Stimulated activated naive CD8-positive, alpha-beta T cell treated with anti-CD3 and anti-CD28 coated beads, Interleukin-15, Interleukin-2, amounts not matched to agents 100 ng/mL and 50 ng/mL, for 24 hours (primary cell): ENCODE data around the gene HTR6.
A peak's percentile ranks its signal among the peaks of the same experiment; 100 is the strongest.
"Not testable (repeated sequence)": the region's sequence is repeated elsewhere in the genome, so short reads cannot be mapped to it uniquely, and the experiment has no call there.

Source experiments
- H3K27ac Mint-ChIP-seq: one replicate; pipeline ENCODE4 v1.8.0; 2021; ENCODE audit warnings: mild to moderate bottlenecking, mixed read lengths
- H3K27me3 Mint-ChIP-seq: one replicate; pipeline ENCODE4 v1.8.0; 2021; ENCODE audit warnings: mixed read lengths
- H3K36me3 Mint-ChIP-seq: one replicate; pipeline ENCODE4 v1.8.0; 2021; ENCODE audit warnings: low read depth, mixed read lengths
- H3K4me1 Mint-ChIP-seq: one replicate; pipeline ENCODE4 v1.8.0; 2021; ENCODE audit warnings: low read depth, mixed read lengths
- H3K4me3 Mint-ChIP-seq: one replicate; pipeline ENCODE4 v1.8.0; 2021; ENCODE audit warnings: mild to moderate bottlenecking, mixed read lengths
- H3K9me3 Mint-ChIP-seq: one replicate; pipeline ENCODE4 v1.8.0; 2021; ENCODE audit warnings: mixed read lengths

The HTR6 gene

DNA sequence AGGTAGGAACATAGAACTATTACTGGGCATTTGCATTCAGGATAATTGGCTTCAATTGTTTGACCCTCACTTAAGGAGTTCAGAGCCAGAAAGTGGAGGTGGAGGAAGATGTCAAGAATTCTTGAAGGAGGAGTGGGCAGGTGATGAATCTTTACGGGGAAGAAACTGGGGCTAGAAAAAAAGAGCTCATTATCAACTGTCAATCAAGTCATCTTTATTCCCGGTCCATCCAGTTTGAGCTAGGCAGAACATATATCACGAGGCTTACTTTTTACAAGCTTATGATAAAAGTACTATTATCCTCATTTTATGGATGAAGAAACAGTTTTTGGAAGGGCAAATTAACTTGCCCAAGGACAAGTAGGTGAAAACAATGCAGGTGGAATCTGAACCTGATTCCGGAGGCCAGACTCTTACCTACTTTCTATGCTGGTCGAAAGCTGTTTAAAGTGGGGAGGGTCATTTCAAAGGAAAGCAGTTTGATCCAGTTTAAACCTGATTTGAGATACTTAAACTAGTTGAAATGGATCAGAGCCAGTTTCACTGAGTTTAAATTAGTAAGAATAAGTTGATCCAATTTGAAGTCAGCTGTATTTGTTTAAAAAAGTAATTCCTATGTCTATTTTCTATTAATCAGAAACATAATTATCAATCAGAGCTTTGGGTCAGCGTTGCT, 33.8 kb upstream of the HTR6 start:
- no peaks in the 10 kb centered on the region for H3K4me1 Mint-ChIP-seq
- H3K4me3 Mint-ChIP-seq = no peak overlapping the region
- H3K9me3 Mint-ChIP-seq = no peaks in the 10 kb centered on the region
- no peak overlapping the region for H3K27ac Mint-ChIP-seq
- H3K27me3 Mint-ChIP-seq = no peaks in the 10 kb centered on the region
- H3K36me3 Mint-ChIP-seq = peaks cover 28% of the 10 kb centered on the region

DNA sequence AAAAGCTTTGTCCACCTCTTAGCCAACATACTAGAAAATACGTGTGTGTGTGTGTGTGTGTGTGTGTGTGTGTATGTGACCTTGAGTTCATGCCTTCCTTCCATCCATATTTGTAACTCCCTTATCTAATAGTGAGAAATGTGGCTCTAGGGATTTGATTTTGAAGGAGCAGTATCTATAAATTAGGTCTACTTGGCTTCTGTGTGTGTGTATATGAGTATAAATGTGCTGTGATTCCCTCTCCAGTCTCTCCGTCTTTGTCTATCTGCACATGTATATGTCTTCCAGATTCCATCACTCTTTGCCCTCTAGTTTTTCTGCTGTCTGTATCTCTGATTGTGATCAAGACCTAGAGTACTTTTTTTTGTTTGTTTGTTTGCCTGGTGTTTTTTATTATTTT, 32.5 kb upstream of the HTR6 start:
- Mint-ChIP-seq H3K4me1 (no peaks in the 10 kb centered on the region), H3K27ac (no peak overlapping the region), H3K36me3 (peaks cover 16% of the 10 kb centered on the region), H3K4me3 (no peak overlapping the region), H3K27me3 (no peaks in the 10 kb centered on the region), H3K9me3 (no peaks in the 10 kb centered on the region)

DNA sequence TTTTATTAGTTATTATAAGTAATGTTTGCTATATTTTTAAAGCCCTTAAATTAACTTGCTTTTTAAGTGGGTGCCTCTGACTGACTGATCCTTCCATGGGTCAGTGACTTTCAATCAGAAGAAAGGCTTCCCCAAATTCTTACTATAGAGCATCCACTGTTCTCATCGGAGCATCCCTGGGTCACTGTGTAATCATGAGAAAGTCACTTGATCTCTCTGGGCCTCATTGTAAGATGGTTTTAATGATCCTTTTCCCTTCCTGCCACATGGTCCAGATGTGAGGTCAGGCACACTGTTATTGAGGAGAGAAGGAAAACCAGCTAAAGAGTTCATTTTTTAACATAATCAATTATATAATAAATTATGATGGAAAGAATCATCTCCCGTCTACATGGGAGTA, 31.6 kb upstream of the HTR6 start:
- Mint-ChIP-seq H3K27ac (no peak overlapping the region), H3K9me3 (no peaks in the 10 kb centered on the region), H3K27me3 (no peaks in the 10 kb centered on the region), H3K36me3 (peaks cover 9% of the 10 kb centered on the region), H3K4me1 (no peaks in the 10 kb centered on the region), H3K4me3 (no peak overlapping the region)

DNA sequence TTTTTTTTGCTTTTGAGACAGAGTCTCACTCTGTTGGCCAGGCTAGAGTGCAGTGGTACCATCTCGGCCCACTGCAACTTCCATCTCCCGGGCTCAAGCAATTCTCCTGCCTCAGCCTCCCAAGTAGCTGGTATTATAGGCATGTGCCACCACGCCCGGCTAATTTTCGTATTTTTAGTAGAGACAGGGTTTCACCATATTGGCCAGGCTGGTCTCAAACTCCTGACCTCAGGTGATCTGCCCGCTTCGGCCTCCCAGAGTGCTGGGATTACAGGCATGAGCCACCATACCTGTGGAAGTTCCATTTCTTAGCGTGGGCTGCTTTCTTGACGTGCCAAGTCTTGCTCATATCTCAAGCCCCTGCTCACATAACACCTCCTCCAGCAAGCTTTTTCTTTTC, 29.6 kb upstream of the HTR6 start:
- H3K27me3 Mint-ChIP-seq, H3K27ac Mint-ChIP-seq, H3K36me3 Mint-ChIP-seq, H3K4me1 Mint-ChIP-seq, H3K4me3 Mint-ChIP-seq, H3K9me3 Mint-ChIP-seq: not testable (repeated sequence)

DNA sequence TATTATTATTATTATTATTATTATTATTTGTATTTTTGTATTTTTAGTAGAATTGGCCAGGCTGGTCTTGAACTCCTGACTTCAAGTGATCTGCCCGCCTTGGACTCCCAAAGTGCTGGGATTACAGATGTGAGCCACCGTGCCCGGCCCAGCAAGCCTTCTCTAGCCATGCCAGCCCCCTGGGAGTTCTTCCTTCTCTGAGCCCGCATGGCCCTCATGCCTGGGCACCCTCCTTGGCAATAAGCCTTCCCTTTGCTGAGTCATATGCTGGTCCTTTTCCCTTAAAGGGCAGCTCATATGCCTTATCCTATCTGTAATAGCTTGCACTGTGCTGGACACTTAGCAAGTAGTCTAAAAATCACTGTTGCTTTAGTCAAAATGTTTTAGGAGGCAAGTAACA, 29.0 kb upstream of the HTR6 start:
- no peaks in the 10 kb centered on the region for H3K9me3 Mint-ChIP-seq
- H3K4me1 Mint-ChIP-seq = no peaks in the 10 kb centered on the region
- no peak overlapping the region for H3K4me3 Mint-ChIP-seq
- no peaks in the 10 kb centered on the region for H3K27me3 Mint-ChIP-seq
- no peak overlapping the region for H3K27ac Mint-ChIP-seq
- no peaks in the 10 kb centered on the region for H3K36me3 Mint-ChIP-seq

DNA sequence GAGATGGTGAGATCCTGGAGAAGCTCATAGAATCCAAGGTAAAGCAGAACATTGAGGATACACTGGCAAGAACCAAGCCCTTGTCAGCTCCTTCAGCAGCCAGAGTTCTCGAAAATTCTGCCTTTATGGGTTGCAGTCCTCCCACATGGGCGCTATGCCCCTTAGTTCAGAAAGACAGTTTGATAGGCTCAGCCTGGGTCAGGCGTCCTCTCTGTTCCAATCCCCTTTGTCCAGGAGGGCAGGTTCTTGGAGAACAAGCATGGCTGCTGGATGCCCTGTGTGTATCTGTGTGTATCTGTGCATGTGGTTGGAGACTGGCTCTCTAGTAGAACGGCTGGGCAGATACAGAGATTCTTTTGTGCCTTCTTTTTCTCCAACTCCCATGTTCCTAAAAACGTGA, 28.6 kb upstream of the HTR6 start:
- Mint-ChIP-seq H3K4me3 (no peak overlapping the region), H3K27ac (no peak overlapping the region), H3K36me3 (no peaks in the 10 kb centered on the region)

DNA sequence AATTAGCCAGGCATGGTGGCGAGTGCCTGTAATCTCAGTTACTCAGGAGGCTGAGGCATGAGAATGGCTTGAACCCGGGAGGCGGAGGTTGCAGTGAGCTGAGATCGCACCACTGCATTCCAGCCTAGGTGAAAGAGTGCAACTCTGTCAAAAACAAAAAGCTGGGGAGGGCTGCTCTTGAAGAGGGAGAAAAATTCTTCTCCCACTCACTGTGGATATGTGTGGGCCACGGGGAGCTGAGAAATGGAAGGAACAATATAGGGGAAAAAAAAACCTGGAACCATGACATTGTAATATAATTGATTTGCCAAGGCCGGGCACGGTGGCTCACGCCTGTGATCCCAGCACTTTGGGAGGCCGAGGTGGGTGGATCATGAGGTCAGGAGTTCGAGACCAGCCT, 27.9 kb upstream of the HTR6 start:
- H3K36me3 Mint-ChIP-seq, H3K4me1 Mint-ChIP-seq, H3K27me3 Mint-ChIP-seq, H3K27ac Mint-ChIP-seq, H3K4me3 Mint-ChIP-seq, H3K9me3 Mint-ChIP-seq: not testable (repeated sequence)

More for the DNA sequence above, 28.6 kb upstream of the HTR6 start:
- Mint-ChIP-seq H3K27me3 (no peaks in the 10 kb centered on the region), H3K4me1 (no peaks in the 10 kb centered on the region), H3K9me3 (no peaks in the 10 kb centered on the region)

DNA sequence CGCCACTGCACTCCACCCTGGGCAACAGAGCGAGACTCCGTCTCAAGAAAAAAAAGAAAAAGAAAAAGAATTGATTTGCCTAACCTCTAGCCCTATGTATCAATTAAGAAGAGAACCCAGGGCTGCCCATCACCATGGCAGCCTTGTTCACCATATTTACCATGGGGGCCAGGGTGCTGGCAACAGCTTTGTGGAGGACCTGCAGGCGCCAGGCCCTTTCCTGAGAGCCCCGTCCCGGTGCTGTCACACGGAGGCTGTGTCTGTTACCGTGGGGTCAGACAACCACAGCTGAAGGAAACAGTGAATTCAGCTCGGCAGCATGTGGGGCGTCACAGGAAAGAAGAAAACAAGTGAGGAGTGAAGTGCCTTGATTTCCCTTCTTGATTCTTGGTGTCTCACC, 27.1 kb upstream of the HTR6 start:
- Mint-ChIP-seq H3K4me1 (no peaks in the 10 kb centered on the region), H3K27me3 (peaks cover 4% of the 10 kb centered on the region), H3K27ac (no peak overlapping the region), H3K4me3 (no peak overlapping the region), H3K36me3 (no peaks in the 10 kb centered on the region), H3K9me3 (no peaks in the 10 kb centered on the region)

DNA sequence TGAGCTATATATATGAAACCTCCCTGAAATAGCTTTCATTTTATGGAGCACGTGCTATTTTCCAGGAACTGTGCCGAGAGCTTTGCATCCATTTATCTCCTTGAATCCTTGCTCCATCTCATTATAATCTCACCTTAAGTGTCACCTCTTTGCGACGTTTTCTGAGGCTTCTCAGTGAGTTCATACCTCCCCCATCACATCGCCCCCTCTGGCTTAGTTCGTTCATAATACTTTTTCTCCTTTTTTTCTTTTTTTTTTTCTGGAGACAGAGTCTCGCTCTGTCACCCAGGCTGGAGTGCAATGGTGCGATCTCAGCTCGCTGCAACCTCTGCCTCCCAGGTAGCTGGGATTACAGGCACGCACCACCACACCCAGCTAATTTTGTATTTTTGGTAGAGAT, 25.4 kb upstream of the HTR6 start:
- H3K27ac Mint-ChIP-seq, H3K36me3 Mint-ChIP-seq, H3K9me3 Mint-ChIP-seq, H3K4me1 Mint-ChIP-seq, H3K4me3 Mint-ChIP-seq: not testable (repeated sequence)
- peaks cover 13% of the 10 kb centered on the region for H3K27me3 Mint-ChIP-seq

DNA sequence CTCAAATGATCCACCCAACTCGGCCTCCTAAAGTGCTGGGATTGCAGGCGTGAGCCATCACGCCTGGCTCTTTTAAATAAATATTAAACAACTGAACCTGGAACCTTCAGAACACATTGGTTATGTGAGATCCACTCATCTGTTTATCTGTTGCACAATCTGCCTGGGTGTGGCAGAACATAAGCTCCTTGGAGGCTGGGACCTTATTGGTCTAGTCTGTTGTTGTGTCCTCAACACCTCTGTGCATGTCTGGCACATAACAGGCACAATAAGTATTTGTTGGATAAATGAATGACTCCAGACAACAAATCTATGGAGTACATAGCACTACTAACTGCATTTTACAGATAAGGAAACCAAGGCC, 24.7 kb upstream of the HTR6 start:
- Mint-ChIP-seq H3K27ac (no peak overlapping the region), H3K4me3 (no peak overlapping the region), H3K36me3 (no peaks in the 10 kb centered on the region), H3K4me1 (peaks cover 7% of the 10 kb centered on the region), H3K27me3 (peaks cover 17% of the 10 kb centered on the region), H3K9me3 (no peaks in the 10 kb centered on the region)

DNA sequence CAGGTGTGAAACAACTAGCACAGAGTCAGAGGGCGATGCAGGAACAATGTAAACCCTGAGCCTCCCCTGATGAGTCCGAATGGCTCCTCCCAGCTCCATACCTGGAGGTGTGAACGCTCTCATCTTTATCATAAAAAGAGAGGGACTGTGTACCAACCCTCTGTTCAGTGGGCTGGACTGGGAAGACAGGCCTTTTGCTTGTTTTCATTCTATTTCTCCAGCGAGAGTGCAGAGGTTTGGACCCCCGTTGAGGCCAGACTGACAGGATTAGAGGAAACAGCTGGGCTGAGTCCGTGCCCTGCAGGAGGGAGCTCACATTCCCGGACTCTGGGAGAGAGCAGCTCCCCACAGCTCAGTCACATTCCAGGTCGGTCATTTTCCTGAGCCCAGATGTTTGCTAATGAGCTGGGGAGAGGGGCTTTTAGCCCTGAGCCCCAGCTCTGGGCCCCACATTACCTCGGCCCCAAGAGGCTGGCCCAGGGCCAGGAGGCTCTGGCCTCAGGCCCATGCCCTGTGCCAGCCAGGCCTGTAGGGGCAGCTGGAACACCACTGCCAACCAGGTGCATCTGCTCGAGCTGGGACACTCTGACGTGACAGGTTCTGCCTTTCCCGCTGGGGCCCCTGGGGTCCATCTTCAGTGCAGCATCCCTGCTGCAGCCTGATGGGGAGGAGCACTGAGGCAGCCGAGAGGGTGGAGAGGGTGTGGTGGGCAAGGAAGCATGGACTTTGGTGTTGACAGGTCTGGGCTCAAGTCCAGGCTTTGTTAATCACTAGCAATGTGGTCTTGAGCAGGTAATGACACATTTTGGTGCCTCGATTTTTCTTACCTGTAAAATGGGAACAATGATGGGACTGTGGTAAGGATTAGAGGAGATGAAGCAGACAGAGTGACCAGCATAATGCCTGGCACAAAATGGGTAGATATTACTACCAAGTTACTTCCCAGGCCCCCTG, 24.0 kb upstream of the HTR6 start:
- Mint-ChIP-seq H3K4me1 (peaks cover 7% of the 10 kb centered on the region), H3K36me3 (no peaks in the 10 kb centered on the region), H3K4me3 (no peak overlapping the region), H3K27ac (no peak overlapping the region), H3K27me3 (peaks cover 17% of the 10 kb centered on the region), H3K9me3 (no peaks in the 10 kb centered on the region)

DNA sequence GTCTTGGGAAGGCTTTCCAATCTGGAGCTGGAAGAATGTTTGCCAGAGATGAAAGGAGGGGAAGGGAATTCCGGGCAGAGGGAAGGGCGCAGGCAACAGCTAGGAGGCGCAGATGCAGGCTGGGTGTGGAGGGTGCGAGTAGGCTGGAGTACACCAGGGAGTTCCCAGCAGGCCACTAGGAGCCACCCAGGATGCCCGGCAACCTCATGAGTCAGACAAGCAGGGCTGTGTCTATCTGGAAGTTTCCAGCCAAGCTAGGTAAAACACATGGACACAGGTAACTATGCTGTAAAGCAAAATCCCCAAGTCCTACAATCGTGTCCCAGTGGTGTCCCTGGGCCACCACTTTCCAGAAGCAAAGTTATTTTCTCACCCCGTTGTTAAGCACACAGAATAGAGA, 21.6 kb upstream of the HTR6 start:
- H3K36me3 Mint-ChIP-seq = no peaks in the 10 kb centered on the region
- H3K27ac Mint-ChIP-seq = peak overlapping the region; percentile 67
- peak overlapping the region; percentile 77 for H3K4me3 Mint-ChIP-seq
- no peaks in the 10 kb centered on the region for H3K9me3 Mint-ChIP-seq
- H3K4me1 Mint-ChIP-seq = peaks cover 27% of the 10 kb centered on the region
- H3K27me3 Mint-ChIP-seq = peaks cover 17% of the 10 kb centered on the region

DNA sequence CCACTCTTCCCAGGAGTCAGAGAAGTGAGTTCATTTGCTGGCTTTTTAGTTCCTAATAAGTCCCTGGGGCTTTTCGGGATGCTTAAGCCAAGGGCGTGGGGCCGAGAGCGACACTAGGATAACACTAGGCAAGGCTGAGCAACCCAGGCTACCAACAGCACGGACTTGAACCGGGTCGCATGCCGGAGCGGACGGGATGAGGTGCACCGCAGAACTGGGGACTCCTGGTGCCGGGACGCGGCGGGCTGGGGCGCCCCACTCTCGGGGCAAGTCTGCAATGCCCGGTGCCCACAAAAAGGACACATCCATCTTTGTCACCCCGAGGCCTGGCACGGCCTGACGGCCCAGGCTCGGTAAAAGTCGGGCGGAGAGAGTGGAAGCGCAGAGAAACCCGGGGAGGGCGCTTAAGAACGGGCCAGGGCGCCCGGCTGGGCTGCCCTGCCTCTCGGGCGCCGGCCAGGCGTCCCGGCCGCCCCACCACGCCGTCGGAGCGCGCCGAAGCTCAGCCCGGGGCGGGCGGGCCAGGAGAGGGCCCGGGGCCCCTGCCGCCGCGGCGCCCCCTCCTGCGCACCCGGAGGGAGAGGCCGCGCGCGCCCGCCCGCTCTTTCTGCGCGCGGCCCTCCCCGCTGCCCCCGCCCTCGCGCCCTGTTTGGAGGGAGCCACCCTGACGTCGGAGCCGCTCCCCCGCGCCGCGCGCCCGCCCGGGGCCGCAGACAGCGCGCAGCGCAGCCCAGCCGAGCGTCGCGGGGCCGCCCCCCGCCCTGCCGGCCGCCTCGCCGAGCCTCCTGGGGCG, 20.9 kb upstream of the HTR6 start, which contains the start of gene NBL1:
TSS of gene NBL1 (plus strand) at position 710 of the 793 bp plus-strand sequence. CDS start 10,720 bp downstream, outside the sequence.
- Mint-ChIP-seq H3K27me3 (peaks cover 17% of the 10 kb centered on the region), H3K36me3 (no peaks in the 10 kb centered on the region), H3K27ac (peak within 1 kb of the TSS; percentile 91), H3K4me3 (peak within 1 kb of the TSS; percentile 94), H3K4me1 (peaks cover 27% of the 10 kb centered on the region), H3K9me3 (no peaks in the 10 kb centered on the region)

DNA sequence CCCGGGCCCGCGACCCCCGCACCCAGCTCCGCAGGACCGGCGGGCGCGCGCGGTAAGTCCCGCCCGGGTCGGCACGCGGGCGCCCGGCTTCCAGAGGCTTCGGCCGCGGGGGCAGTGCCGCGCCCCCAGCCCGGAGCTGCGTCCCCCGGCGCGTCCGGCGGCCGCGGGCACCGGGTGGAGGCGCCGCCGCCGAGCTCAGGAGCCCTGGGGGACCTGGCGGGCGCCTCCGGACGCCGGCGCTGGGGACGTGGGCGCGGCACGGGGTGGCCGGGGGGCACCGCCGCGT, 20.3 kb upstream of the HTR6 start:
- Mint-ChIP-seq H3K27me3 (peaks cover 17% of the 10 kb centered on the region), H3K4me1 (peaks cover 27% of the 10 kb centered on the region), H3K9me3 (no peaks in the 10 kb centered on the region), H3K36me3 (no peaks in the 10 kb centered on the region), H3K4me3 (no peak overlapping the region), H3K27ac (no peak overlapping the region)
